Panc1 (cell line): ENCODE measurements around the gene BICDL2.
"Not testable (repeated sequence)": the region's sequence is repeated elsewhere in the genome, so short reads cannot be mapped to it uniquely, and the experiment has no call there.

Experiments used
- POLR2AphosphoS5 ChIP-seq: IDR thresholded peaks from 2 replicates; pipeline ENCODE4 v1.6.1; 2012; ENCODE audit warnings: mild to moderate bottlenecking, low read depth, low read length, moderate library complexity
- TCF7L2 ChIP-seq: IDR thresholded peaks from 2 replicates; pipeline ENCODE4 v1.6.1; 2011; ENCODE audit warnings: mild to moderate bottlenecking, low read depth, low read length, inconsistent platforms
- TF ChIP-seq, protein P1 (sequence below), 2 experiments: IDR thresholded peaks; 2 replicates each; pipeline ENCODE4 v1.6.1; 2011 to 2012; ENCODE audit warnings: low read depth in 2 of 2, control low read depth in 1 of 2, low read length in 1 of 2, mild to moderate bottlenecking in 1 of 2, moderate library complexity in 1 of 2; ENCODE audit not compliant: insufficient read depth in 1 of 2
- TF ChIP-seq, protein P2 (sequence below): fragments of 450-650 bp; IDR thresholded peaks from 2 replicates; pipeline ENCODE4 v1.5.1; 2017; ENCODE audit warnings: mild to moderate bottlenecking

DNA sequence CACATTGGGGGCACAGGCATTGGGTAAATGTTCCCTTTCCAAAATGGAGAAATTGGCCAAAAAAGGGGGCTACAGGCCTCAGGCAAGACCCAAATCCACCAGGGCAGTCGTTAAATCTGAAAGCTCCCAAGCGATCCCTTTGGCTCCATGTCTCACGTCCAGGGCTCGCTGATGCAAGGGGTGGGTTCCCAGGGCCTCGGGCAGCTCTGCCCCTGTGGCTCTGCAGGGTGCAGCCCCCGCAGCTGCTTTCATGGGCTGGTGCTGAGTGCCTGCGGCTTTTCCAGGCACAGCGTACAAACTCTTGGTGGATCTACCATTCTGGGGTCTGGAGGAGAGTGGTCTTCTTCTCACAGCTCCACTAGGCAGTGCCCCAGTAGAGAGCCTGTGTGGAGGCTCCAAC is 46.7 kb upstream of the BICDL2 start:
- TF ChIP-seq, protein P1, sequence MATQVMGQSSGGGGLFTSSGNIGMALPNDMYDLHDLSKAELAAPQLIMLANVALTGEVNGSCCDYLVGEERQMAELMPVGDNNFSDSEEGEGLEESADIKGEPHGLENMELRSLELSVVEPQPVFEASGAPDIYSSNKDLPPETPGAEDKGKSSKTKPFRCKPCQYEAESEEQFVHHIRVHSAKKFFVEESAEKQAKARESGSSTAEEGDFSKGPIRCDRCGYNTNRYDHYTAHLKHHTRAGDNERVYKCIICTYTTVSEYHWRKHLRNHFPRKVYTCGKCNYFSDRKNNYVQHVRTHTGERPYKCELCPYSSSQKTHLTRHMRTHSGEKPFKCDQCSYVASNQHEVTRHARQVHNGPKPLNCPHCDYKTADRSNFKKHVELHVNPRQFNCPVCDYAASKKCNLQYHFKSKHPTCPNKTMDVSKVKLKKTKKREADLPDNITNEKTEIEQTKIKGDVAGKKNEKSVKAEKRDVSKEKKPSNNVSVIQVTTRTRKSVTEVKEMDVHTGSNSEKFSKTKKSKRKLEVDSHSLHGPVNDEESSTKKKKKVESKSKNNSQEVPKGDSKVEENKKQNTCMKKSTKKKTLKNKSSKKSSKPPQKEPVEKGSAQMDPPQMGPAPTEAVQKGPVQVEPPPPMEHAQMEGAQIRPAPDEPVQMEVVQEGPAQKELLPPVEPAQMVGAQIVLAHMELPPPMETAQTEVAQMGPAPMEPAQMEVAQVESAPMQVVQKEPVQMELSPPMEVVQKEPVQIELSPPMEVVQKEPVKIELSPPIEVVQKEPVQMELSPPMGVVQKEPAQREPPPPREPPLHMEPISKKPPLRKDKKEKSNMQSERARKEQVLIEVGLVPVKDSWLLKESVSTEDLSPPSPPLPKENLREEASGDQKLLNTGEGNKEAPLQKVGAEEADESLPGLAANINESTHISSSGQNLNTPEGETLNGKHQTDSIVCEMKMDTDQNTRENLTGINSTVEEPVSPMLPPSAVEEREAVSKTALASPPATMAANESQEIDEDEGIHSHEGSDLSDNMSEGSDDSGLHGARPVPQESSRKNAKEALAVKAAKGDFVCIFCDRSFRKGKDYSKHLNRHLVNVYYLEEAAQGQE (IDR thresholded peaks at IDR 0.05; ENCODE audit: insufficient read depth in 1 of 2, low read depth in 2 of 2, low read length in 1 of 2): not testable (repeated sequence)
- TF ChIP-seq POLR2AphosphoS5, TCF7L2: not testable (repeated sequence)
- TF ChIP-seq, protein P2, sequence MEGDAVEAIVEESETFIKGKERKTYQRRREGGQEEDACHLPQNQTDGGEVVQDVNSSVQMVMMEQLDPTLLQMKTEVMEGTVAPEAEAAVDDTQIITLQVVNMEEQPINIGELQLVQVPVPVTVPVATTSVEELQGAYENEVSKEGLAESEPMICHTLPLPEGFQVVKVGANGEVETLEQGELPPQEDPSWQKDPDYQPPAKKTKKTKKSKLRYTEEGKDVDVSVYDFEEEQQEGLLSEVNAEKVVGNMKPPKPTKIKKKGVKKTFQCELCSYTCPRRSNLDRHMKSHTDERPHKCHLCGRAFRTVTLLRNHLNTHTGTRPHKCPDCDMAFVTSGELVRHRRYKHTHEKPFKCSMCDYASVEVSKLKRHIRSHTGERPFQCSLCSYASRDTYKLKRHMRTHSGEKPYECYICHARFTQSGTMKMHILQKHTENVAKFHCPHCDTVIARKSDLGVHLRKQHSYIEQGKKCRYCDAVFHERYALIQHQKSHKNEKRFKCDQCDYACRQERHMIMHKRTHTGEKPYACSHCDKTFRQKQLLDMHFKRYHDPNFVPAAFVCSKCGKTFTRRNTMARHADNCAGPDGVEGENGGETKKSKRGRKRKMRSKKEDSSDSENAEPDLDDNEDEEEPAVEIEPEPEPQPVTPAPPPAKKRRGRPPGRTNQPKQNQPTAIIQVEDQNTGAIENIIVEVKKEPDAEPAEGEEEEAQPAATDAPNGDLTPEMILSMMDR: not testable (repeated sequence)
